SU-DHL-6 (cell line): ENCODE measurements around the gene AGPAT2.

ENCODE experiments used
- H2AFZ ChIP-seq: fragments of 200-600 bp; sonication (generic); 2 replicates; pipeline ENCODE4 v1.6.1; 2014; ENCODE audit warnings: low read depth, mild to moderate bottlenecking, moderate library complexity, mixed read lengths, antibody characterized with exemption, low read length; ENCODE audit not compliant: severe bottlenecking
- H3F3A ChIP-seq: fragments of 200-600 bp; shearing (Covaris generic); 2 replicates; pipeline ENCODE4 v1.6.0; 2016; ENCODE audit warnings: antibody characterized with exemption, mild to moderate bottlenecking; ENCODE audit not compliant: insufficient read depth
- H3K27ac ChIP-seq: fragments of 200-600 bp; sonication (generic); 2 replicates; pipeline ENCODE4 v1.5.1; 2016; ENCODE audit warnings: low read depth, mild to moderate bottlenecking, low read length, moderate library complexity, mixed read lengths
- H3K27me3 ChIP-seq: fragments of 200-600 bp; sonication (generic), shearing (Covaris generic); 2 replicates; pipeline ENCODE4 v1.6.0; 2014; ENCODE audit warnings: mild to moderate bottlenecking, low read length
- H3K36me3 ChIP-seq: fragments of 200-600 bp; sonication (generic); 2 replicates; pipeline ENCODE4 v1.6.1; 2014; ENCODE audit warnings: mild to moderate bottlenecking, low read length, mixed read lengths
- H3K4me2 ChIP-seq: fragments of 300-600, 200-600 bp; shearing (Covaris generic), sonication (generic); 2 replicates; pipeline ENCODE4 v1.6.0; 2014; ENCODE audit warnings: low read length, low read depth, mild to moderate bottlenecking; ENCODE audit not compliant: poor library complexity, severe bottlenecking
- H3K4me3 ChIP-seq: fragments of 200-600 bp; sonication (generic); 2 replicates; pipeline ENCODE4 v1.5.1; 2014; ENCODE audit warnings: antibody characterized with exemption, low read length, mild to moderate bottlenecking, mixed read lengths; ENCODE audit not compliant: insufficient read depth, poor library complexity, severe bottlenecking
- H3K79me2 ChIP-seq: fragments of 200-600 bp; sonication (generic); 2 replicates; pipeline ENCODE4 v1.6.1; 2014; ENCODE audit warnings: mild to moderate bottlenecking, low read length, moderate library complexity; ENCODE audit not compliant: insufficient read depth
- H3K9ac ChIP-seq: fragments of 200-600 bp; sonication (generic); 2 replicates; pipeline ENCODE4 v1.7.0; 2014; ENCODE audit warnings: mild to moderate bottlenecking, low read length
- H3K9me2 ChIP-seq: fragments of 200-600 bp; sonication (generic); replicated peaks from 2 replicates; pipeline ENCODE4 v1.6.1; 2014; ENCODE audit warnings: low read length; ENCODE audit not compliant: insufficient read depth
- H3K9me3 ChIP-seq: fragments of 200-600 bp; sonication (generic); 2 replicates; pipeline ENCODE4 v1.6.1; 2014; ENCODE audit warnings: low read length, mixed read lengths; ENCODE audit not compliant: insufficient read depth
- H4K20me1 ChIP-seq: fragments of 200-600 bp; sonication (generic); 2 replicates; pipeline ENCODE4 v1.6.1; 2014; ENCODE audit warnings: low read depth, mild to moderate bottlenecking, antibody characterized with exemption, low read length, moderate library complexity, mixed read lengths
- CTCF ChIP-seq: fragments of 200-600 bp; sonication (generic); IDR thresholded peaks from one replicate; pipeline ENCODE4 v1.5.1; 2017; ENCODE audit warnings: antibody characterized with exemption, mild to moderate bottlenecking, low read length, moderate library complexity; ENCODE audit not compliant: insufficient read depth, poor library complexity, severe bottlenecking
- EZH2phosphoT487 ChIP-seq: fragments of 200-600 bp; sonication (generic), shearing (Covaris generic); conservative IDR thresholded peaks from 2 replicates; pipeline ENCODE4 v1.6.1; 2018; ENCODE audit warnings: mild to moderate bottlenecking, antibody characterized with exemption, low read length, moderate library complexity, mixed read lengths

Gene AGPAT2

GRCh38 chr9:136722093-136722968 is 35.1 kb upstream of the AGPAT2 start:
- H3F3A ChIP-seq: peaks cover 28% of the 10 kb centered on the region
- peaks cover 16% of the 10 kb centered on the region; the same call in 1 of the 2 replicates for H4K20me1 ChIP-seq
- no peak overlapping the region for H2AFZ ChIP-seq
- H3K9ac ChIP-seq: no peak overlapping the region
- H3K79me2 ChIP-seq: peaks cover 11% of the 10 kb centered on the region
- H3K9me3 ChIP-seq: no peaks in the 10 kb centered on the region
- H3K27me3 ChIP-seq: no peaks in the 10 kb centered on the region
- no peak overlapping the region for H3K27ac ChIP-seq
- H3K9me2 ChIP-seq: no peaks in the 10 kb centered on the region
- H3K36me3 ChIP-seq: peaks cover 22% of the 10 kb centered on the region
- no peak overlapping the region for H3K4me3 ChIP-seq
- H3K4me2 ChIP-seq: no peak overlapping the region
- no peak for TF ChIP-seq EZH2phosphoT487
- no peak for TF ChIP-seq CTCF

- Histone ChIP-seq H3K9me3 (no peaks in the 10 kb centered on the region), H4K20me1 (peaks cover 9% of the 10 kb centered on the region; the same call in 1 of the 2 replicates), H3K36me3 (peaks cover 21% of the 10 kb centered on the region), H3K27me3 (no peaks in the 10 kb centered on the region), H3K79me2 (peaks cover 3% of the 10 kb centered on the region; the same call in 1 of the 2 replicates), H3K4me3 (no peak overlapping the region), H3K27ac (no peak overlapping the region), H2AFZ (no peak overlapping the region), H3K9ac (no peak overlapping the region), H3F3A (peaks cover 20% of the 10 kb centered on the region), H3K9me2 (no peaks in the 10 kb centered on the region), H3K4me2 (no peak overlapping the region)
- TF ChIP-seq CTCF: no peak
Observed at GRCh38 chr9:136721339-136722092, 34.3 kb upstream of the AGPAT2 start.

GRCh38 chr9:136720898-136721338 is 33.7 kb upstream of the AGPAT2 start:
- Histone ChIP-seq H3K27me3 (no peaks in the 10 kb centered on the region), H3K9me2 (no peaks in the 10 kb centered on the region), H3K4me2 (no peak overlapping the region), H3F3A (peaks cover 18% of the 10 kb centered on the region), H3K9ac (no peak overlapping the region), H2AFZ (no peak overlapping the region), H3K36me3 (peaks cover 16% of the 10 kb centered on the region), H3K4me3 (no peak overlapping the region), H4K20me1 (peaks cover 3% of the 10 kb centered on the region; the same call in 1 of the 2 replicates), H3K27ac (no peak overlapping the region), H3K9me3 (no peaks in the 10 kb centered on the region), H3K79me2 (no peaks in the 10 kb centered on the region)
- no peak for TF ChIP-seq EZH2phosphoT487
- TF ChIP-seq CTCF: no peak
